CD1c-positive myeloid dendritic cell (primary cell): ENCODE results near the gene WDR70.
"Not testable (repeated sequence)": the region's sequence is repeated elsewhere in the genome, so short reads cannot be mapped to it uniquely, and the experiment has no call there.

Experiments
- DNase-seq: peaks from one replicate; pipeline ENCODE4 v3.0.0-alpha.2; 2016; ENCODE audit errors: extremely low spot score

WDR70 gene

DNA sequence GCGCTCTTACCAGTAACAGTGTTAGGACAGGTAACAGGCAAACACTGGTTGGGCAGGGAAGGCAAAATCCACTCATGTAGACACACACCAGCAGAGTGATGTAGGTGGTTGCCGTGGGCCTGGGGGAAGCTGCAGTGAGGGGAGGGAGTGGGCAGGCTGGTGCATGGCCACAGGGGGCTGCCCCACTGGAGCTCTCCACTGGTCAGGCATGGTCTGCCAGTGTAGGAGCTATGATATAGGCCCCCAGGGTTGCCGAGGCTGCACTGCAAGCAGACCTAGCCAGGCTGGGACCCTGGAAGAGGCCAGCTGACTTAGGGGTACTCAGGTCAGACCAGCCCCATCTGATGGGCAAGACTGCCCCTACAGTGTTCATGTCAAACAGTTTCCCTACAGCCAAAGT is 306.1 kb downstream of the WDR70 start:
- no peak for DNase-seq

DNA sequence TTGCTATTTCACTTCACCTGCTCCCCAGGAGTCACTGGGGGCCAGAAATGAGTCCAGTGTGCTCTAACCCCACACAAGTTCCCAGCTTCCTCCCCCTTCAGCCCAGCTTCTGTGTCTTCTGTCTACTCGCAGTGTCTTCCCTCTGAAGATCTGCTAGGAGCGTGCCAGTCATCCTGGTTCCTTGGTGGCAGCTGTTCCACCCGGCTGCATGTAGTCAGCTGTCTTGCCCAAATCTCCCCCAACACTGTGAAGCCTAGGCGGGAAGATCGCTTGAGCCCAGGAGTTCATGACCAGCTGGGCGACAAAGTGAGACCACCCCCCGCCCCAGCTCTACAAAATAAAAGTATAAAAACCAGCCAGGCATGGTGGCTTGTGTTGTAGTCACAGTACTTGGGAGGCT is 306.7 kb downstream of the WDR70 start:
- DNase-seq = no peak

DNA sequence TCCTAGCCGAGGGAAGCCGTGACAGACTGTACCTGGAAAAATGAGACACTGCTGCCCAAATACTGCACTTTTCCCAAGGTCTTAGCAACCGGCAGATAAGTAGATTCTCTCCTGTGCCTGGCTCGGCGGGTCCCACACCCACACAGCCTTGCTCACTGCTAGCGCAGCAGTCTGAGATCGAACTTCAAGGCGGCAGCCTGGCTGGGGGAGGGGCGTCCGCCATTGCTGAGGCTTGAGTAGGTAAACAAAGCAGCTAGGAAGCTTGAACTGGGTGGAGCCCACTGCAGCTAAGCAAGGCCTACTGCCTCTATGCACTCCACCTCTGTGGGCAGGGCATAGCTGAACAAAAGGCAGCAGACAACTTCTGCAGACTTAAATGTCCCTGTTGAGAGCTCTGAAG is 309.8 kb downstream of the WDR70 start:
- not testable (repeated sequence) for DNase-seq

DNA sequence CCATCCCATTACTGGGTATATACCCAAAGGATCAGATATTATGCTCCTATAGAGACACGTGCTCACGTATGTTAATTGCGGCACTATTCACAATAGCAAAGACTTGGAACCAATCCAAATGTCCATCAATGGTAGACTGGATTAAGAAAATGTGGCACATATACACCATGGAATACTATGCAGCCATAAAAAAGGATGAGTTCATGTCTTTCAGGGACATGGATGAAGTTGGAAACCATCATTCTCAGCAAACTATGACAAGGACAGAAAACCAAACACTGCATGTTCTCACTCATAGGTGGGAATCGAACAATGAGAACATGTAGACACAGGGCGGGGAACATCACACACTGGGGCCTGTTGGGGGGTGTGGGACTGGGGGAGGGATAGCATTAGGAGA is 315.2 kb downstream of the WDR70 start:
- DNase-seq = not testable (repeated sequence)

DNA sequence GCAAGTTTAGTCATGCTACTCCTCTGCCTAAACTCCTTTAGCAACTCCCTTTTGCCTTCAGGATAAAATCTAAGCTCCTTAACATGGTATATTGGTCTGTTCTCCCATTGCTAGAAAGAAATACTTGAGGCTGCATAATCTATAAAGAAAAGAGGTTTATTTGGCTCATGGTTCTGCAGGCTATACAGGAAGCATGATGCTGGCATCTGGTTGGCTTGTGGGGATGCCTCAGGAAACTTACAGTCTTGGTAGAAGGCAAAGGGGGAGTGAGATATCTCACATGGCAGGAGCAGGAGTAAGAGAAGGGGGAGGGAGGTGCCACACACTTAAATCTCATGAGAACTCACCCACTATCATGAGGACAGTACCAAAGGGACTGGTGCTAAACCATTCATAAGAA is 315.7 kb downstream of the WDR70 start:
- DNase-seq = no peak

DNA sequence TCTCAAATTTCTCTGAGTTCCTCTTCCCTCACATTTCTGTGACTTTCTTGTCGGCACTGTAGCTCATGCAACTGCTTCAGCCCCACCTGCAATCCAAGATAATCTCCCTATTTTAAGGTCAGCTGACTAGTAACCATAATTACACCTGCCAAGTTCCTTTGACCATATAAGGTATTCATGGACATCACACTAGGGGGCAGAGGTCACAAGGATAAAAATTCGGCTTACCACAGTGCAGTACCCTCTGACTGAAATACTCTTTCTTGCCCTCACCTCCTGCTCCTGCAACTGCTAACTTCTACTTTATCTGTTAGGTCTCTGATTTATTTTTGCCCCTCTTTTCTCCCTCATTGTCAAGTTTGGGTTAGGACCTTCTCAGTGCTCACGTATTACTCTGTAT is 316.5 kb downstream of the WDR70 start:
- DNase-seq = no peak

DNA sequence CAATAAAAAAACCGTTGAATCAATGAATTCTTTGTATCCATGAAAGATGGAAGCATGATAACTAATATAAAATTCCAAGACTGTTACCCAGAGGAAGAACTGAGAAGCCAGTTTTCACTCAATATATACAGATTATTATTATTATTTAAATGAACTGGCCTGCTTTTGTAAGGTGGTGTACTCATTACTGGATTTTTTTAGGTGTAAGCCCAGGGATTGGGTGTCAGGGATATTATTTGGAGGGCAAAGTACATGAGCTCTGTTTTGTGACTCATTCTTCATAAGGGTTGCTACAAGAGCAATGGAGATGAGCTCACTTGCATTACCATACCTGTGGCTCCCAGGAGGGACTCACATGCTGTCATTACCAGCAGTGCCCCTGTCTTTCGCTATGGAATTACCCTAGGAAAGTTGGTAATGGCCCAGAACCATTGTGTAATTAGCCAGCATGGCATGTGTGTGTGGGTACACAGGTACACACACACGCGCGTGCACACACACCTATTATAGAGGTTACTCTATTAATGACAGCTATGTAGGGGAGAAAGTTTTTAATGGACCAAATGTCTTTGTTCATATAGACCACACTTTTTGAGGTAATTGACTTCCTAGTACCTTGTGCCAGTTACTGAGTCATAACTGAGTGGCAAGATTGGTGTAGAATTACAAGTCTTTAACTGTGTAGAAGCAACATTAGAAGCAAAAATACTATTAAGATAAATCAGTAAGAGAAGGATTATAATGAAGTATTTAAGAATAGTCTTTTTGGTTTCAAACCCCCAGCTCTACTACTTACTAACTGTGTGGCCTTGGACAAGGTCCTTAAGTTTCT is 317.3 kb downstream of the WDR70 start:
- no peak for DNase-seq

DNA sequence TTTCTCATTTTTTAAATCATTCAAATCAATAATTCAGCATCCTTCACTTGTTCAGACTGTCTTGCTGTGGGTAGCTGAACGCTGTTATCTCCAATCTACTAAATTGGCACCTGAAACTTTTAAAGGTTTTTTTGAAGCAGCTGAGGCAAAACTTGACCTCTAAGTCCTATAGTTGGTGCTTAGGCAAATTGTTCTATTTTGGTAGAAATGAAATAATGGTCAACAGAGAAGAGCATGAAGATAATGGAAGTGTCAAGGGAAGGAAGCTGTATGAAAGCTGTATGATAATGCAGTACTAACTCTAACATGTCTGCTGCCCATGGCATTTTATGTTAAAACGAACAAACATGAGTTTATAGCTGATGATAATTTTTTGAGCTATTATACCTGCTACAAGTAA is 322.8 kb downstream of the WDR70 start:
- DNase-seq = no peak

DNA sequence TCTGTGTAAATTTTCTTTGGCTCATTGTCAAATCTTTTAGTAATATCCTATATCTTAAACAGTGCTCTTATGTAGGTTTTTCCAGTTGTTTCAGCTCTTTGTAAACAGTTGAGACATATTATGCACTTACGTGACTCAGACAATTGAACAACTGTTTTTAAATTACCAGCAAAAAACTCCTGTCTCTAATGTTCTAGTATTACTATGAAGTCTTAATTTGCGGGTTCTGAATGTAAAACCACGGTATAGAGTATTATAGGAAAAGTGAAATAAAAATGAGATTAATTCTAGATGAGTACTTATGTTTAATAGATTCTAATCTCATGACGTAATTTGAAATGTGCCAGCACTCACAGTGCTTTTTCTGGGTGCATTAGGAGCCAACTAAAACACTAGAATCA is 324.7 kb downstream of the WDR70 start:
- no peak for DNase-seq

DNA sequence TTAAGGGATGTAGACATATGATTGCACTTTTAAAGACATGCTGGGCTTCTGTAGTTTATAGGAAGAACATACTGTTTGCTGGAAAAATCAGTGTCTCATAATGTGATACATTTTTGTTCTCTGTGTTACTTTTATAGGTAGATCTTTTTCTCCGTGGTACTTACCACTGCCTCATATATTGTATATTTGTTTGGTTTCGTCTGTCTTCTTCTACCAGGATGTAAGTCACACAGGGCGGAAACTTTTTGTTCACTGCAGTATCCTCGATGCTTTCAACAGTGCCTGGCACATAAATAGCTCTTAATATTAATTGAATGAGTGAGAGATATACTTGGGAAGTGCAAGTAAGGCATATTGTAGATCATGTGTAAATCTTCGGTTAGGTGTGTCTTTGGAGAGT is 325.3 kb downstream of the WDR70 start:
- DNase-seq = no peak

DNA sequence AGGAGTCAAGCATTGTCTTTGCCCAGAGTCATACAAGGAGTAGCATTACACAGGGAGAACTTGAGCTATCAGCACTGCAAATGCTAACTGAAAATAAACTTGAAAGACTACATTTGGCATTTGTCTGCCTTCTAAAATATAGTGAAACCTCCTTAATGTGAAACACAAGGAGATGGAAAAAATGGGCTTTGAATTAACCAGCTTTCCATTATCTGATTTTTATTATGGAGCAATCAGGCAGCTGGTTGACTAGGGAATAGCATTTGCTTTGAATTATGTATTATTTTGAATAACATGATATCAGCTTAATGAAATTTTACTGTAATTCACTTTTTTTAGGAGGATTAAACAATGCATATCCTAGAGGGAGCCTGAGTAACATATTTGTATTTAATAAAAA is 329.9 kb downstream of the WDR70 start:
- no peak for DNase-seq

DNA sequence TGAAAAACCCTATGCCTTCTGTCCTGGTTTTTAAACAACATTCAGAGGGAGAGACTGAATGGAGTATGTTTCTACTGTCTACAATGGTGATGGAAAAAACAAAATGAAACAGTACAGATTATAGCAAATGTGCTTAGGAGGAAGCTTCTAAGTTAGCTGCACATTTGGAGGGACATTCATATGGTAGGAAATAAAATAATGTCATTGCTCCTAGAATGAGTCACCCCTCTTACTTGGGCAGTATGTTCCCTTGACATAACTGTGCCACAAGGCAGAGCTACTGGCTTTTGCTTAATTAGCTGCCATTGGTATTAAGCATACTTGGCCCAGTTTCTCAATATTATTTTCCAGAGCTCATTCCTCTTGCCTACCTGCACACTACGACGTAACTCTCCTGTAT is 331.8 kb downstream of the WDR70 start:
- DNase-seq = no peak

DNA sequence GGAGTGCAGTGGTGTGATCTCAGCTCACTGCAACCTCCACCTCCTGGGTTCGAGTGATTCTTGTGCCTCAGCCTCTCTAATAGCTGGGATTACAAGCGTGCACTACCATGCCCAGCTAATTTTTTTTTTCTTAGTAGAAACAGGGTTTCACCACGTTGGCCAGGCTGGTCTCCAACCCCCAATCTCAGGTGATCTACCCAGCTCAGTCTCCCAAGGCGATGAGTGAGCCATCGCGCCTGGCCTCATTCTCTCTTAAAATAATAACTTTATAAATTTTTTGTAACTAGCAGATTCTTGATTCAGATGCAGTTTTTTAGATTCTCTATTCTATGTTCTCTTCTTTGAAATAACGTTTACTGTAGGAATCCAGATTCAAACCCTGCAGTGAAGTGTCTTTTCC is 333.6 kb downstream of the WDR70 start:
- DNase-seq = no peak

DNA sequence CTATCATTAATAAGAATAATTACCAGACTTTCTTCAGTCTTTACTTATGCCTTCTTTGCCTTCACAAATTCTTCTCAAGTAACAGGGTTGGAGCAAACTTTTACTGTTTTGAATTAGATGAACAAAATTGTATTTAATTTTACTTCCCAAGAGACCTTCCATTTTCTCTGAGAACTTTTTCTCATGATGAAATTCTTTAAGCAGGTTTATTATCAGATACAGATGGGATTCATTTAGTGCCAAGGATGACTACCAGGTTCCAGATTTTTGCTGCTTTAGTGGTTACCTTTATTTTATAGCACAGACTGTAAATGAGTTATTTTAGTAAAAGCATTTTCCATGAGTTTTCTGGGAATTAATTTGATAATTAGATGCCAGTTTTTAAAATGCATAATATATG is 335.6 kb downstream of the WDR70 start:
- DNase-seq = no peak

DNA sequence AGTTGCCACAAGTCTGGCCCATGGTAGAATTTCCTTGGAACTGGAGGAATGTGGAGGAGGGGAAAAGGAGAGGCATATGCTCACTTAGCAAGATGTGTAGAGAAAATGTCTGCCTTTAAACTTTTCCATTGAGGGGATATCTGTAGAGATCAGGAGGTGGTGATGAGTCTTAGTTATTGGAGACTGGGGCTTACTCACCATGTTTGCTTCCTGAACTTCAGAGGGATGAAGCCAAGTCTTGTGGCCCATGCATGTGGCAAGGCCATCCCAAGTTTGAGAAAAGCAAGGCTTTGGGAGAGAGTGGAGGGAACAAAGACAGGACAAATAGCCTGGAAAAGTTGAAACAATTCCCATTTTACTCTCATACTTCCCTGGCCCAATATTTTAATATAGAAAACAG is 336.2 kb downstream of the WDR70 start:
- no peak for DNase-seq

DNA sequence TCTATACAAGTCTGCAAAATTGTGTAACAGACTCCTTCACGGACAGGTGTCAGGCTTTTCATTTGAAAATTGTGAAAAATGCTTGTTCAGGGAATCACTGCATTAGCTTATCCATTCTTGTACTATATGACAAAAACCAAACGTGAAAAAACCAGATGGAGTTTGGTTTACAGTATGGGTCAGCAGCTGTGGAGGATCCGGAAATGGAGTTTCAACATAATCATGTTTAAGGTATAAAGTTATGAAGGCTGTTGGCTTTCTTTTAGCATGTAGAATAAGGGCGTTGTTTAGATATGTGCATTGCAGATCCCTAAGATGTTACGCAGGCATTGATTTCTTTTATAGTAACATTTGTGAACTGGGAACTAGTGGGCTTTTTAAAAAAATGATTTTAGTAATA is 336.9 kb downstream of the WDR70 start:
- no peak for DNase-seq

DNA sequence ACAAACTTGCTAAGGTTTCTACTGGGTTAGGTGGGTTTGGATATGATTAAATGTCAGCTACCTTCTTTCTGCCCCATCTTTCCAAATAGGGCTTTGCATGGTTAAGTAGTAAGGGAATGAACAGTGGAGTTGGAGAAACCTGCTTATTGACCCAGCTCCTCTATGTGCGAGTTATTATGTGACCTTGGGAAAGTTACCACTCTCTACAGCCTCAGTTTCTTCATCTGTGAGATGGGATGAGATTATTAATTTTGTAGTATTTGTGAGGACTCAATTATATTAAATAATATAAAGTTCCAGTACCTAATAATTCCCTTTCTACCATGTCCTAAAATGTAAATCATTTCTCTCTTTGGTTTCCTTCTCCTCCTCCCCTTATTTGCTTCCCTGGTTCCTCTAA is 337.3 kb downstream of the WDR70 start:
- DNase-seq = no peak

DNA sequence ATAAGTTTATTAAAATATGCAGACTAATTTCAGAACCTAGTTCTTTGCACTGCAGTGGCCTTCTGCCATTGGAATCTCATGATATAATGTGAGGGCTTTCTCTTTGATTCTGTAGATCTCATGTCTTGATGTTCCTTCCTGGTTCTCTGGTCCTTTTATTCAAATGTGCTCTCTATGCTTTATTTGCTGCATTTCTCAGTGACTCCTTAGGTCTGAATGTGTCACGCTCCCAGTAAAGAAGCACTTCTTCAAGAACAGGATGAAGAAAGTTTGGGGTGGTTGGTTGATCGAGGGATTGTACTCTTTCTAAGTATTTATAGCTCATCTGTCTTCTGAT is 338.1 kb downstream of the WDR70 start:
- DNase-seq = no peak

DNA sequence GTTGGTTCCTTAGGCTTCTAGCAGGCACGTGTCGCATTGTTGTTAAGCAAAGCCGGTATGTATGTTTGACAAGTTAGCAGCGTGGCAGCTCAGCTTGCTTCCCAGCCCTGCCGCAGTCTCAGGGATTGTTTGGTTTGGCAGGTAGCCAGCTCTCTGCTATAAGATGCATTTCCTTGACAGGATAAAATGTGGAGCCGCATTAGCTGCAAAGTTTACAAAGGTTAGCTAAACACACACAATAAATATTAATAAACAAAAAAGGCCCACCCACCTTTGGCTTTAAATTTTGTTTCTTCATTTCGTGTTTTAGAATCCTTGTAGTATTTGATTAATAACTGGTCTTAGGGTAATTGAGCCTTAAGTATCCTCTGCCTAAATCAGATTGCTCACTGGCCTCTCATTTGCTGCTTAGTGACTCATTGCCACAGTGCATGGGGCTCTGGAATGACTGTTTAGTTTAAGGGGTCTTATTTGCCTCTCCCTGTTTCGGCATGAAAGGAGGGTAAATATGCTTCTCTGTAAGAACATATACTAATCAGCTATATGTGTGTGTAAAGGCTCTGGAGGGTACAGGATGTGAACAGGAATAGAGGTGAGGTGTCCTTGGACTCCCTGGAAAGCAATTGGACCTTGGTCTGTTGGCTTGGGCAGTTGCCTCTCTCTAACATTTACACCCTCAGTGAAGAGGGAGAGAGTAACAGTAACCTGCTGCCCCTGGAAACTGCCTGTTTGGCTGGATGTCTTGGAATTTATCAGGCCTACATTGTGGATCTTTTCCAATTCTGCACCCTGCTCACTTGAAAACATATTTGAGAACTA is 338.7 kb downstream of the WDR70 start:
- DNase-seq = no peak

DNA sequence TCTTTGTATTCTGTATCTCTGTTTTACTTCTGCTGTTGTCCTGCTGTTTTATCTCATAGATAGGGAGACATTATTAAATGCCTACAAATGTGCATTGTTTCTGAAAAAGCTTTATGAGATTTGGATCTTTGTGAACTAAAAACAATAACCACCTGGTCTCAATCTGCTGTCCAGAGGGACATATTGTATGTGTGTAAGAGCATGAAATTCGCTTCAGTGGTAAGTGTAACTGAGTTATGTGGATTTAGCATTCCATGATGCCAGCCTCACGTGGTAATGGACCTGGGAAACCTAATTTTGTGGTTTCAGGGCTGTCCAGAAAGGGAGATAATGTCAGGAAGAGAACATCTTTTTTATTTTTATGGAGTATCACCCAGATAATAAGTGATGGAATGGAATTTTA is 341.4 kb downstream of the WDR70 start:
- DNase-seq = no peak

DNA sequence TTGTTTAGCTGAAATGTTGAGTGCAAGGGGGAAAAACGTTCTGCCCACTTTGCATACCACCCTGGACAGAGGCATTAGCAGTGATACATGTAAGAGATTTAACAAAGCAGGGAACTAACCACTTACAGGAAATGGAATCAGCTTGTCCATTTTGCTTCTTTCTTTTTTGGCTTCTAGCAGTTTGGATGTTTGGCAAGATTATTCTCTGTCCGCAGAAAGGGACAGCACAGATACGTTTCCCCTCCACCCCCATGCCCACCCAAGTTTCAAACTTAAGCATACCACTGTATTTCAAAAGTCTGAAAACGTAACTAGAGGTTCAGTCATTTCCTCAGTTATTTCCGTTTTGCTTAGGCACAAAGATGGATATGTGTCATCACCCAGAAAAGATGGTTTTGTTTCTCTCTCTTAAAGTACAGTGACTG is 342.3 kb downstream of the WDR70 start:
- peak; percentile 22 for DNase-seq

DNA sequence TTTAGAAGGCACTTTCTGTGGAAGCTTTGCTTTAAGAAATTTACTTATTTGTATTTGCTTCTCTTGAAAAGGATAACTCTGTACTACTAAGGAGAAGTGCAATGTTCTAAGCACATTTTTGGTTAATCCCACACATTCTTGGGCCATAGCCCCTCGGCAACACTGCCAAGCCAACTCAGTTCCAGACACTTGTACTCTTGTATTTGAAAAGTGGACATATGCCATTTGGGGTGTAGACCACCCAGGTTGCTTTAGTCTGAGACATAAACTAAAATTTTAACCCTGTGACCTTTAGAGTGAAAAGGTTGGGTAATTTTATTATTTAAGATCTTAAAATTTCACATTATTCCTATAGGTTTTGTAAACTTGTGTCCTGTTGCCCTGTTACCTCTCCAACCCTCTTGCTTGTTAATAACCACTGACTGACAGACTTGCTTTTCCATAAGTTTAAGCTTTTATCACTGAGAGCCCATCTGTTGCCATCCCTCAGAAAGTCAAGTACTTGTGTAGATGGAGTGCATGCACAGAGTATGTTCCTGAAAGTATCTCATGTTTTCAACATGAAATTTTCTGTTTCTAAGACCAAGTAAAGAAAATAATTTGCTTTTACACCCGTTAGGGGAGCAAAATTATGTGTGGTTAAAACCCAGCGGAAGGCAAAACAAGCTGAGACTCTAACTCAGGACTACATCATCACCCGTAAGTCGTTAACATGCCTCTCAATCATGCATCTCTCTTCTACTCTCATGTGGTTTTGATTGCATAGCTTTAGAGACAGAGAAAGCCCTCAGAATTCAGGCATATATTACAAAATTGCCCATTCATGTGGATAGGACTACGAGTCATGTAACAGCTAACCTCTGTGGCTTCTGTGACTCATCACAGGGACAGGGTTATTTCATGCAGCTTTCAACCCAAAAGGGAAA is 343.4 kb downstream of the WDR70 start:
- DNase-seq = peak; percentile 33
